GM10248 (cell line): ENCODE data around the gene DMWD.

Experiments used
- CTCF ChIA-PET: fragments of 300-600 bp; sonication (Branson Sonifier 250); formaldehyde crosslinking; extraction: SDS; loops from one replicate; lab custom pipeline; 2021; ENCODE audit warnings: antibody characterized with exemption; lab: Yijun Ruan, JAX
- POLR2A ChIA-PET: fragments of 350-650 bp; sonication (Branson Sonifier 250); formaldehyde crosslinking; extraction: SDS; loops from one replicate; lab custom pipeline; 2020; ENCODE audit warnings: antibody characterized with exemption; lab: Yijun Ruan, JAX
- DNase-seq: peaks from one replicate; pipeline ENCODE4 v3.0.0; 2012; ENCODE audit errors: extremely low spot score
- TF ChIP-seq, protein P1 (sequence below): IDR thresholded peaks from 2 replicates; pipeline ENCODE4 v1.5.1; 2012; ENCODE audit warnings: mild to moderate bottlenecking, low read depth; ENCODE audit errors: extremely low read depth, missing control alignments, control extremely low read depth

The DMWD gene

DNA sequence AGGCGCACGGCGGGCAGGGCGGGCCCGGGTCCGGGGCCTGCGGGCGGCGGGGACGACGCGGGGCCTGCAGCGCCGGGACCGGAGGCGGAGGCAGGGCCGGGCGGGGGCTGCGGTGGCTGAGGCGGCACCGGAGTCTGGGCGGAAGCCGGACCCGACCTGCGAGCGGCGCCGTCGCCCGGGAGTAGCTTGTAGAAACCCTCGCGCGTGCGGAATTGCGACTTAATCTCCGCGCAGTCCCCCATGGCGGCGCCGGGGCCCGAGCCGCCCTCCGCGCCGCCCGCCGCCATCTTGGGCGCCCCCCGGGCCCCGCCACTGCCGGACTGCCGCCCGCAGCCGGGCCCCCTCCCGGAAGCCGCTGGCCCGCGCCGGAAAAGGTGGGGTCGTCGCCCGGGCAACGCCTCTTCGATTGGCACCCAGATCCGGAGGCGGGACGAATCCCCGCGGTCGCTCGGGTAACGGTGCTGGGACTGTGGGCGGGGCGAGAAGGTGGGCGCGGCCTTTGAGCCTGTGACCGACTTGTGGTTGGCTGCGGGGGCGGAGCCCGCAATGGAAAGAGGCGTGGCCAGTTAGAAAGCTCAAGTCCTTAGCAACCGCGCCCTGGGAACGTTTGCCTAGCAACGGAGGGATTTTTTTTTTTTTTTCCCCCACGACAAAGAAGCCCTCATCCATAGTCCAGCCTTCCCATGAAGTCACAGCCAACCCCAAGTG lies at the start of gene DMWD:
Gene DMWD, minus strand, starts transcription at position 376 of the 708 bp plus-strand sequence. Its CDS starts 89 bp downstream, at position 287.
- CTCF ChIA-PET, result interaction anchor here (1.0 to 8.0 kb wide), 5 partner anchors 10 to 24 kb away, joined by 4 to 77 read pairs (median 8); partner anchors contain the start of genes DMPK and SIX5
- TF ChIP-seq, protein P1, sequence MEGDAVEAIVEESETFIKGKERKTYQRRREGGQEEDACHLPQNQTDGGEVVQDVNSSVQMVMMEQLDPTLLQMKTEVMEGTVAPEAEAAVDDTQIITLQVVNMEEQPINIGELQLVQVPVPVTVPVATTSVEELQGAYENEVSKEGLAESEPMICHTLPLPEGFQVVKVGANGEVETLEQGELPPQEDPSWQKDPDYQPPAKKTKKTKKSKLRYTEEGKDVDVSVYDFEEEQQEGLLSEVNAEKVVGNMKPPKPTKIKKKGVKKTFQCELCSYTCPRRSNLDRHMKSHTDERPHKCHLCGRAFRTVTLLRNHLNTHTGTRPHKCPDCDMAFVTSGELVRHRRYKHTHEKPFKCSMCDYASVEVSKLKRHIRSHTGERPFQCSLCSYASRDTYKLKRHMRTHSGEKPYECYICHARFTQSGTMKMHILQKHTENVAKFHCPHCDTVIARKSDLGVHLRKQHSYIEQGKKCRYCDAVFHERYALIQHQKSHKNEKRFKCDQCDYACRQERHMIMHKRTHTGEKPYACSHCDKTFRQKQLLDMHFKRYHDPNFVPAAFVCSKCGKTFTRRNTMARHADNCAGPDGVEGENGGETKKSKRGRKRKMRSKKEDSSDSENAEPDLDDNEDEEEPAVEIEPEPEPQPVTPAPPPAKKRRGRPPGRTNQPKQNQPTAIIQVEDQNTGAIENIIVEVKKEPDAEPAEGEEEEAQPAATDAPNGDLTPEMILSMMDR, result no peak
- POLR2A ChIA-PET, result interaction anchor here (0.6 kb wide), 1 partner anchor 23 kb away, joined by 3 read pairs; the partner anchor contains the start of gene SIX5
- peak; percentile 99 for DNase-seq

DNA sequence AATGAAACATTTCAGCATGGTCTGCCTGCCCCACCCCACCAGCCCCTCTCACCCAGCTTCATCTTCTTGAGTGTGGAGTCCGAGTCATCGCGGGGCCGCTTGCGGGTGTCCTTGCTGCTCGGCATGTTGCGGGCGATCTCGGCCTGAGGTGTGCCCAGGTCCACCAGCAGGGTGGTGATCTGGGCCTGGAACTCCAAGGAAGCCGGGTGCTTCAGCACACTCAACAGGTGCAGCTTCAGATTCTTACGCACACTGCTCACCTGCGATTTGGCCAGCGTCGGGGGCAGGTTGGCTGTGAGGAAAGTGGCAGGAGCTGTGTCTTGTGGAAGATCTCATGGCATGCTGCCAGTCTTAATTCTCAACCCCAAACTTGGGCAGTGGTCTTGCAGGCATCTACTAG lies 49.6 kb upstream of the DMWD start:
- TF ChIP-seq, protein P1, result no peak
- CTCF ChIA-PET, result interaction anchor here (1.0 to 3.0 kb wide), 4 partner anchors 9 to 73 kb away, joined by 3 to 13 read pairs (median 4); partner anchors contain the start of gene SIX5

DNA sequence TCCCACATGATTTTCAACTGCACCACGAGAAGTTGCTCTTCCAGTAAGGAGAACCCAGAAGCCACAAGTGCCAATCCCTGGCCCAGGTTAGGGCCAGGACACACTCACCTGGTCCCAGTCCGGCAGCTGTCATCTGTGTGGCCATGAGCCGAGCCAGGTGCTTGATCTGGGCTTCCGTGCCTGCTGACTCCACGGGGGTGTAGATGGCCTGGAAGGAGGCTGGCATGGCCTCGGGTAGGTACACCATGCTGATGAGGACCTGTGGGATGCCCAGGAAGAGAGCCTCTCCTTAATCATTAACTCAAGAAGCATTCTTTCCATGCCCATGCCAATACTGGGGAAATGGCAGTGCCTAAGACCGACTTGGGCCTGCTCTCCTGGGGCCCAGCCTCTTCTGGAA lies 42.3 kb upstream of the DMWD start:
- CTCF ChIA-PET, result interaction anchor here (0.9 to 1.7 kb wide), 4 partner anchors 14 to 69 kb away, joined by 3 to 19 read pairs (median 5); no protein-coding TSS in a partner anchor
- DNase-seq, result no peak
- TF ChIP-seq, protein P1, result no peak
- POLR2A ChIA-PET, result no interaction called here

More for the DNA sequence above, 49.6 kb upstream of the DMWD start:
- no peak for DNase-seq
- POLR2A ChIA-PET, result no interaction called here

DNA sequence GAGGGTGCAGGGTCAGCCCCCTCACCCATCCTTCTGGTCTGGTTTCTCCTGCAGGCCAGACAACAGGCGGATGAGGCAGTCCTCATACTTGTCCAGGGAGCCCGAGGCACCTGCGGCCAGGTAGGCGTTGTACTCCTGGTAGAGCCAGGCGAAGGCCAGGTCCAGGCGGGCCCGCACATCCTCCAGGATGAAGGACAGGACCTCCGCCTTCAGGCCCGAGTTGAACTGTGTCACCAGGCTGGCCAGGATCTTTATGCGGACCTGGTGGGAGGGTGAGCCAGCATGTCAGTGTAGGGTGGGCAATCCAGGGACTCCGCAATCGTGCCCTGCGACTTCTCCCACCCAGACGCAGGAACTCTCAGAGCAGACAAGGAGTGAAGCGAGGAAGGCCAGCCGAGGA lies 36.3 kb upstream of the DMWD start:
- no peak for DNase-seq
- ChIA-PET POLR2A (no interaction called here), CTCF (interaction anchor here (1.3 to 6.6 kb wide), 3 partner anchors 9 to 35 kb away, joined by 4 to 63 read pairs (median 4); partner anchors contain the start of gene FOXA3)
- TF ChIP-seq, protein P1, result no peak

DNA sequence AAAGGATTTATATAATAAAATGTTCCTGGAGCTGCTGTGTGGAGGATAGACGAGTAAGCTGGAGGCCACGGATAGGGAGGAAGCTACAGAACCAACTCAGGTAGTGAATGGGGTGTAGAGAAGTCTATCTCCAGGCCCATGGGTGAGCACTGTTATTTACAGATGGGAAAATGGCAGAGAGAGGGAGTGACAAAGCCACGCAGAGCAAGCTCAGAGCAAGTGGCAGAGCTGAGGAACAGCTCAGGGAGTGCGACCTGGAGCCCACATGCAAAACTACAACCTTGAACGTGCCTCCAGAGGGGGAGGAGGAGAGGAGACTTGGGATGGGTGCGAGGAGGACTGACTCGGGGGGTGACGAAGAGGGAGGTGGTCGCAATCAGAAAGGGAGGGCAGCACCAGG lies 35.9 kb upstream of the DMWD start:
- TF ChIP-seq, protein P1, result no peak
- ChIA-PET POLR2A (no interaction called here), CTCF (interaction anchor here (1.6 to 6.6 kb wide), 2 partner anchors 11 to 36 kb away, joined by 4 to 63 read pairs; partner anchors contain the start of gene FOXA3)
- DNase-seq, result no peak

DNA sequence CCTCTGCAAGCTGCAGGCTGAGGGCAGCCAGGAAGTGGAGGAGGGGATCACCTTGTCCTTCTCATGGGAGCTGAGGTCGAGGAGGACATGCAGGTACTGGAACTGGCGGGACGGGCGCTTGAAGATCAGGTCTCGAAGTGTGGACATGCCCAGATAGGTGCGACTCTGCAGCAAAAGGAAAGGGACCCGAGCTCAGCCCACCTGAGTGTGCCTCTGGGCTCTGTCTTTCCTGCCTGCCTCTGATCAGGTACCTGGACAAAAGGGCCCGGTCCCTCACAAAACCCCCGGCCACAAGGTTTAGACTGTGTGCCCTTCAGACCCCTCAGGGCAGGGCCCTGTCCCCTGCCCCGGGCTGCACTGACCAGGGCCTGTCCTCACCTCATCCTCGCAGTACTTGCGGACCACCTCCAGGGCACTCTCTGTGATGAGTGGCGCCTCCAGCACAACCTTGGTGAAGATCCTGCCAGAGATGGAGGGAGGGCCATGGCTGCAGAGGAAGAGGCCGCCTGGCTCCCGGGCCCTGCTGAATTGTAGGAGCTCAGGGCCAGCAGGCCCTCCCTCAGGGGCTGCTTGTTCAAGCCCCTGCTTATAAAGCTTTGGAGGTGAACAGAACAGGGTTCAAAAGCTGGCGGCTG lies 34.9 kb upstream of the DMWD start:
- ChIA-PET CTCF (interaction anchor here (1.6 to 6.6 kb wide), 3 partner anchors 10 to 37 kb away, joined by 4 to 63 read pairs (median 6); partner anchors contain the start of gene FOXA3), POLR2A (interaction anchor here (0.7 kb wide), 1 partner anchor 10 kb away, joined by 3 read pairs; no protein-coding TSS in a partner anchor)
- DNase-seq, result no peak
- TF ChIP-seq, protein P1, result no peak
